Measurements from ENCODE around the gene UBC. TPM values are rescaled to one million over a fixed set of nuclear protein-coding genes. Genes with fewer than 3 reads are reported as not detected.

Gene UBC
- total and polyA plus RNA-seq, 9 of the 15 experiments (the other 6 are each of a cell fraction or from before 2014, with no cell fraction given) = 533 to 1,153 (median 813) TPM

DNA sequence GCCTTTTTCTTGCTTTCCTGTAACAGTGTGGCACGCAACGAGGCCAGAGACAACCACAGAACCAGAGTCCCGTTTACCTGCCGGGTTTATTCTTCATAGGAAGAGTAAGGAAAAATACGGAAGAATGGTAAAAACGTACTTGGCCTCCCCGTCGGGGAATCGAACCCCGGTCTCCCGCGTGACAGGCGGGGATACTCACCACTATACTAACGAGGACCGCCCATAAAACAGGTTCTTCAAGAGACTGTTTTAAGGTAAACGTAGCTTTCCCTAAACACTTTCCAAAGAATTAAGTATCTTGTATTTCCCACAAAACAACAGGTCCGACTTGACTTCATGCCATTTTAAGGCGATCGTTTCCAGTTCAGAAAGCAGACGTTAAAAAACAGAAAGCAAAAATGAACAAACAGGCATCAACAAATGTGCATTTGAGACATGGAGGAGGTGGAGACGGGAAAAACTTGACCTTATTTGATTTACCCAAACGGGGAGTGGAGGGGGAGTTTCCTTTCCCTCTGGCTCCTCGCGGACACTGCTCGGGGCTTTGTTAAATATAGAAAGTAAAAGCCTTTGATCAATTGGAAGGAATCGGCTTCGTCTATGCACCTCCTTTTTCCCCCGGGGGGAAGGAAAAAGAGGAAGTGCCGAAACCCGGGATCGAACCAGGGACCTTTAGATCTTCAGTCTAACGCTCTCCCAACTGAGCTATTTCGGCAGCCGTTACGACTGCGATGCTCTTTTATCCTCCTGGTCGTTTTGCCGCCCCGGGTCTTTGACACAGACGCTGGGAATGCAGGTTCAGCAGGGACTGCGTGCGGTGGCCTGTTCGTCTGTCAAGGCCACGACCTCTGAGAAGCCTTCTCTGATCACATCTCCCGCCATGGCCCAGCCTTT, 13.0 kb upstream of the UBC start (continued):
- TF ChIP-seq EP300 (IDR thresholded peaks at IDR 0.05; ENCODE audit: low read length) = peak; percentile 73
- no peak for TF ChIP-seq ZNF23 (CRISPR knock-in tag; IDR thresholded peaks at IDR 0.05)
- TF ChIP-seq CBX5 (IDR thresholded peaks at IDR 0.05; ENCODE audit: borderline replicate concordance, low read depth) = no peak
- TF ChIP-seq RUNX1 (IDR thresholded peaks at IDR 0.05; ENCODE audit: low read depth) = no peak
- no peak for TF ChIP-seq HOXB6 (CRISPR knock-in tag; IDR thresholded peaks at IDR 0.05; ENCODE audit: borderline replicate concordance)
- TF ChIP-seq ARNT (IDR thresholded peaks at IDR 0.05) = peak; percentile 87 to 88; a peak in 3 of 4 replicates
- TF ChIP-seq SREBF2 (CRISPR knock-in tag; IDR thresholded peaks at IDR 0.05) = no peak
- TF ChIP-seq ELF2 (CRISPR knock-in tag; IDR thresholded peaks at IDR 0.05) = no peak
- 0 out of 2 replicates have a peak, but pooled peaks have one; percentile 13 for TF ChIP-seq JUN (IDR thresholded peaks at IDR 0.05; ENCODE audit: borderline replicate concordance, low read depth, low read length)
- no peak for TF ChIP-seq JUN (CRISPR knock-in tag; IDR thresholded peaks at IDR 0.05; ENCODE audit: borderline replicate concordance)
- TF ChIP-seq ZNF717 (CRISPR knock-in tag; IDR thresholded peaks at IDR 0.05) = no peak
- TF ChIP-seq CBX8 (IDR thresholded peaks at IDR 0.05; ENCODE audit: borderline replicate concordance, extremely low read depth, low read depth, low read length, poor library complexity, severe bottlenecking) = no peak
- TF ChIP-seq BRD9 (IDR thresholded peaks at IDR 0.05; ENCODE audit: low read depth, partially characterized antibody) = peak; percentile 96
- peak; percentile 35; the same call in 1 of the 2 replicates for TF ChIP-seq CHD2 (IDR thresholded peaks at IDR 0.05; ENCODE audit: low read depth, low read length)
- TF ChIP-seq MTA2 (IDR thresholded peaks at IDR 0.05; ENCODE audit: low read depth) = no peak
- peak; percentile 46 for TF ChIP-seq HDAC3 (IDR thresholded peaks at IDR 0.05; ENCODE audit: borderline replicate concordance, partially characterized antibody)
- TF ChIP-seq, protein P1, sequence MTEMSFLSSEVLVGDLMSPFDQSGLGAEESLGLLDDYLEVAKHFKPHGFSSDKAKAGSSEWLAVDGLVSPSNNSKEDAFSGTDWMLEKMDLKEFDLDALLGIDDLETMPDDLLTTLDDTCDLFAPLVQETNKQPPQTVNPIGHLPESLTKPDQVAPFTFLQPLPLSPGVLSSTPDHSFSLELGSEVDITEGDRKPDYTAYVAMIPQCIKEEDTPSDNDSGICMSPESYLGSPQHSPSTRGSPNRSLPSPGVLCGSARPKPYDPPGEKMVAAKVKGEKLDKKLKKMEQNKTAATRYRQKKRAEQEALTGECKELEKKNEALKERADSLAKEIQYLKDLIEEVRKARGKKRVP (CRISPR knock-in tag; IDR thresholded peaks at IDR 0.05) = no peak
- no peak for TF ChIP-seq ZNF121 (CRISPR knock-in tag; conservative IDR thresholded peaks at IDR 0.05)
- 0 out of 2 replicates have a peak, but pooled peaks have one; percentile 64 for TF ChIP-seq BACH1 (tag; IDR thresholded peaks at IDR 0.05)
- TF ChIP-seq ADNP (tag; IDR thresholded peaks at IDR 0.05) = no peak
- no peak for TF ChIP-seq PURB (CRISPR knock-in tag; IDR thresholded peaks at IDR 0.05; ENCODE audit: low read depth)
- peak; percentile 52; the same call in 1 of the 2 replicates for TF ChIP-seq BHLHE40 (IDR thresholded peaks at IDR 0.05; ENCODE audit: low read length)
- TF ChIP-seq ZNF445 (CRISPR knock-in tag; IDR thresholded peaks at IDR 0.05; ENCODE audit: low read depth) = no peak
- TF ChIP-seq ZNF165 (CRISPR knock-in tag; IDR thresholded peaks at IDR 0.05; ENCODE audit: borderline replicate concordance) = no peak
- no peak for TF ChIP-seq HDGF (IDR thresholded peaks at IDR 0.05)
- no peak for TF ChIP-seq PHB (CRISPR knock-in tag; IDR thresholded peaks at IDR 0.05)
- TF ChIP-seq STAT5B (CRISPR knock-in tag; IDR thresholded peaks at IDR 0.05) = no peak
- TF ChIP-seq ZNF175 (CRISPR knock-in tag; IDR thresholded peaks at IDR 0.05; ENCODE audit: low read depth) = no peak
- no peak for TF ChIP-seq STAG1 (CRISPR knock-in tag; IDR thresholded peaks at IDR 0.05; ENCODE audit: borderline replicate concordance)
- TF ChIP-seq MTA3 (IDR thresholded peaks at IDR 0.05; ENCODE audit: borderline replicate concordance) = peak; percentile 57
- TF ChIP-seq PYGO2 (tag; IDR thresholded peaks at IDR 0.05) = no peak

All from K562 (cell line).